Left forelimb (tissue), 1 donor: Measurements from ENCODE around the gene ANGPTL1.
"Not testable (repeated sequence)": the region's sequence is repeated elsewhere in the genome, so short reads cannot be mapped to it uniquely, and the experiment has no call there.

ENCODE experiments used
- DNase-seq: peaks from one replicate; pipeline ENCODE4 v3.0.0-alpha.2; 2018; ENCODE audit warnings: low spot score

Gene ANGPTL1

DNA sequence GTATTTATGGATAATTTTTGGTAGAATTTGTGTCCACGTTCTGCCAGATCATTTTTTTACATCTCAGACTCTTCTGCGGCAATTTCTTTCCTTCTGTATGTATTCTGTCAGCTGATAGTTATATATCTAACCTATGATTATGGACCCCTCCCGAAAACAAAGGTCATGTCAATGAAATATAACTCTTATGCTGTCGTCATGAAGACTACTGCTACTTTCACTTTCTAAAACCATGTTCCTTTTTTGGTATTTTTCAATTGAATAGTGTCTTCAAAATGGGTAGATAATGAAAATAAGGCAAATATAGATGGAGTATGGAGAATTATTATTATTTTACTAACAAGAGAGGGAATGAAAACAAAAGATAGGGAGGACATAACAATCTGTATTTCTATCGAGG is 3.2 kb downstream of the ANGPTL1 start:
- no peak for DNase-seq

DNA sequence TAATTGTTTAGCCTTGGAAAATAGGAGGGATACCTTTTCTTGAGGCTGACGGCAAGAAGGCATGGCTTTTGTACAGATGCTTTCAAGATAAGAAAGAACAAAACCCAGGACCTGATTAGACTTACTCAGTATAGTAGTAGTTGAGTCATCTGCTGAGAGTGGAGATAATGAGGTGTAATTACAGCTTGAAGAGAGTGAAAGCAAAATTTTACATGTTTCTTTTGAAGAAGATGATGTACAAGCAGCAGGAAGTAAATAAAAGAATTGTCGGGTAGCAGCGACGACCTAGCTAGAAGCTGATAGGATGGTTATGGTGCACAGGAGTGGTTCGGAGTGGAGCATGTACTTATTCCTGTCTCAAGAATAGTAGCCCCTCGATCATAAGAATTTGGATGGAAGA is 6.6 kb downstream of the ANGPTL1 start:
- no peak for DNase-seq

GRCh38 chr1:178862864-178863263 is 8.0 kb downstream of the ANGPTL1 start:
- DNase-seq, result no peak

DNA sequence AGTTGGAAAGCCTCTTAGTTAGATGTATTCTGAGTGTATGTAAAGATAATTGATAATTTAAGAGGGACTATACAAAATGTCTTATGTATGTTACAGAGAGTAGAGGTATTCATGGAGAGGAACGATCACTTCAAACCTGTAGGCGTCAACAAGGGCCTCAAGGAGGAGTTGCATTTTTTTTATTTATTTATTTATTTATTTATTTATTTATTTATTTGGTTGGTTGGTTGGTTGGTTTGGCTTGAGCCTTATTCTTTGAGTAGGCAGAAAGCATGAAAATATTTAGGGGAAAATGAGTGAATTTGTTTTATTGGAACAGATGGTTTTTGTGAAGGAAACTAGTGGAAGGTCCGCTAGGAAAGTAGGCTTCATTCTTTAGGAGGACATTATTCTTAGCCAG is 8.5 kb downstream of the ANGPTL1 start:
- no peak for DNase-seq

DNA sequence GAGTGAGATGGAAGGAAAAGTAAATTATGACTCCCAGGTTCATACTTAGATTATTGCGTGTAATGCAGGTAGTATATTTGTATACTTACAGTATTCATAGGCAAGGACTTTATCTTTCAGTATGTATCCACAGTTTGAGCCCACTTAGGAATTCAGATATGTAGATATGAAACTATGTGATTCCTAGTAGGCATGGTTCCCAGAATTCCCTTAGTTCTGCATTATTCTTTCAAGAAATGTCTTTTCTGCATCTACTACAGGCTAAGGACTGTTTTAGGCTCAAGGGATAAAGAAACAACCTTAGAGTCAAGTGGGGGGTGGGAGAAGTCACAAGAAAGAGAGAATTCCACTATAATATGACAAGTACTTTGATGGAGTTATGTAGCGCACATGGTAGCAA is 13.8 kb downstream of the ANGPTL1 start:
- no peak for DNase-seq

GRCh38 chr1:178849918-178850317 is 21.0 kb downstream of the ANGPTL1 start:
- DNase-seq, result no peak

DNA sequence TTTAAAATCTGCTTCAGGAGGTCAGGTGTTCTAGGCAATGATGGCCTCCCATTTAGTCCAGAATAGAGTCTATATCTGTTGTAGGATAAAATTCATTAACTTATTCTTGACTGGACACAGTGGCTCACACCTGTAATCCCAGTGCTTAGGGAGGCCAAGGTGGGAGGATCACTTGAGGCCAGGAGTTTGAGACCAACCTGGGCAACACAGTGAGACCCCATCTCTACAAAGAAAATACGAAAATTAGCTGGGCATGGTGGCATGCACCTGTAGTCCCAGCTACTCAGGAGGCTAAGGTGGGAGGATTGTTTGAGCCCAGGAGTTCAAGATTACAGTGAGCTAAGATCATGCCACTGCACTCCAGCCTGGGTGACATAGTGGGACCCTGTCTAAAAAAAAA is 23.0 kb downstream of the ANGPTL1 start:
- not testable (repeated sequence) for DNase-seq

- no peak for DNase-seq
These were observed 23.5 kb downstream of the ANGPTL1 start for GRCh38 chr1:178847396-178847849.

DNA sequence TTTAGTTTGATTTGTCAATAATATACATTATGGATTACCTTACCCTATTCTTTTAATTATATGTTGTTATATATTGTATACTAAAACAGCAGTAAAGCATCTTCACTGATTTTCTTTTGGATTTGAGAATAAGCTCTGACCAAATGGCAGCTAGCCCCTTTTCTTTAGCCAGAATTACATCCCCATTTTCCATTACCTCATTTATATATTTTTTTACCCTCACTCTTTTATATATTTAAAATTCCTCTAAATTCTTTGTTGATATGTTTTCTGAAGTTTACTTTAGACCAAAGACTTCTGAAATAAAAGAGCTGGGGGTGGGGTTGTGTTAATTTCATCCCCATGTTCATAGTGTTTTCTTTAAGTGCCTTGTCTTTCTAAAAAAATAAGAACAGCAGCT is 24.6 kb downstream of the ANGPTL1 start:
- no peak for DNase-seq

GRCh38 chr1:178844436-178844835 is 26.4 kb downstream of the ANGPTL1 start:
- no peak for DNase-seq

GRCh38 chr1:178825167-178825566 is 45.7 kb downstream of the ANGPTL1 start:
- no peak for DNase-seq

- no peak for DNase-seq
These were observed 49.6 kb downstream of the ANGPTL1 start for GRCh38 chr1:178821134-178821866.

- DNase-seq, result no peak
These were observed 51.8 kb downstream of the ANGPTL1 start for GRCh38 chr1:178819123-178819522.

- no peak for DNase-seq
These were observed 52.5 kb downstream of the ANGPTL1 start for GRCh38 chr1:178818416-178818815.

DNA sequence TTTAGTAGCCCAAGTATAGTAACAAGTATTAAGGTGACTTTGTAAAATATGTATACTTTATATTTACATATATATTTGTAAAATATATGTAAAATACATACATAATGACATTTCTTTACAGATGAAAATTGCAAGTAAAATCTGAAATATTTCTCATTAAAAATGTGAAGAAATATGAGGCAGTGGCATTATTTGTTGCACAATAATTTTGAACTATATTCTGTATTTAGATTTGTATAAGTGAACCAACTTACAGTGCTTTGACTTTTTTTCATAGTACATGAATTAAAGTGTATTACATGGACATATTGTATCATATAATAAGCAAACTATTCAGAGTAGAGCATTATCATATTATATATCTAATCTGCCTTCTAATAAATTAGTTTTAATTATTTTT is 60.3 kb downstream of the ANGPTL1 start:
- no peak for DNase-seq

DNA sequence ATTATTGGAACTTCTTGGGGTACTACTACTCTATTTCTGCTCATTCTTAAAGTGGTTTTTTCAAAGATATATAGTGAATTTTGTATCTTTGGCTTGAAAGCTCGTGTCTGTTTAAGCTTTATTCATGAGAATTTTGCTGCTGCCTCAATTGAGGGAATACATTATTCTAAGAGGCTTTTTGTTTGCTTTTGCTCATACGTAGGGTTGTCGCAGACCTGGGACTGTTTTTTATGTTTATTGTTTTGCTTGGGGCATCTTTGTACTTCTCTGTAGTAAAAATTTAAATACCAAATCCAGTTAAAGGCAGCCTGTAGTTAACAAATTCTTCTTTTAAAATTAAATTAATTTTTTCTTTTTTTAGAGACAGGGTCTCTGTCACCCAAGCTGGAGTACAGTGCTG is 62.3 kb downstream of the ANGPTL1 start:
- DNase-seq, result no peak

- no peak for DNase-seq
These were observed 64.1 kb downstream of the ANGPTL1 start for GRCh38 chr1:178806665-178807300.

DNA sequence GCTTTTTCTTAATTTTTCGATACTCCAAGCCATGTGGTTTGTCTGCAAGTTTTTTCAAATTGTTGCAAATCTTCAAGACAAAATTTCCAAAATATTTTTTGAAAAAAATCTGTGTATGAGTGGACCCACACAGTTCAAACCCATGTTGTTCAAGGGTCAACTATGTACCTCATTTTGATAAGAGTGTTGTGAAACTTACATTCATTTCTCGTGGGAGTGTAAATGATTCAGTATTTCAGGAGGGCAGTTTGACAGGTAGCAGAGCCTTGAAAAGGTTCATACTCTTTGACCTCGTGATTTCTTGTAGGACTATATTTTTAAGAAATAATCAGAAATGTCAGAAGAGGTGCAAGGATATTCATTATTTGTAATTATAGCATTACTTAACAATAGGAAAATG is 68.0 kb downstream of the ANGPTL1 start:
- no peak for DNase-seq
